ENCODE measurements around the gene MGAT3. TPM values are rescaled to one million over a fixed set of nuclear protein-coding genes. Genes with fewer than 3 reads are reported as not detected.

Gene MGAT3
- total and polyA plus RNA-seq, 10 donors: 1.3 to 14.4 (median 9.1) TPM

DNA sequence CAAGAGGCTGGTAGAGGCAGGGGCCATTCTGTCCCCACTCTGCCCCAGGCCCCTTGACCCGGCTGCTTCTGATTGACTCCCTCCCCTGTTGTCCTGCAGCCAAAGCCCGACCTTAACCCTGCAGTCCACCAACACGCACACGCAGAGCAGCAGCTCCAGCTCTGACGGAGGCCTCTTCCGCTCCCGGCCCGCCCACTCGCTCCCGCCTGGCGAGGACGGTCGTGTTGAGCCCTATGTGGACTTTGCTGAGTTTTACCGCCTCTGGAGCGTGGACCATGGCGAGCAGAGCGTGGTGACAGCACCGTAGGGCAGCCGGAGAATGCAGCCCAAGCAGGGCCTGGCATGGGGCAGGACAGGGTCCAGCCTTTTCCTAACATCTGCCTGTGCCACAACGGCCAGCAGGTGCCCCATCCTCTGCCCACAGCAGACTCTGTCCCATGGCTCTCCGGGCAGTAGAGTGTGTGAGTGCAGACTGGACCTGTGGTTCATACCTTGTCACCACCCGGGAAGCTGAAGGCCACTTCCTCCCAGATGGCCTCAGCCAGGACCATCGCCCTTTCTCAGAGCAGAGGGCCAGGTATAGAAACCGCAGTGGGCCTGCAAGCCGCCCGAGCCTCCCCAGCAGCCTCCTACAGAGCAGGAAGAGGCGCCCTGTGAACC, 26.8 kb upstream of the MGAT3 start:
- TF ChIP-seq POLR2AphosphoS5 (IDR thresholded peaks at IDR 0.05): peak; percentile 56 to 85 (median 72)
- no peak for TF ChIP-seq POLR2A (IDR thresholded peaks at IDR 0.05)
- DNase-seq: peak; percentile 76
- H3K4me1 ChIP-seq: peaks cover 8 to 62% (median 33%) of the 10 kb centered on the region in 6 donors
- no peaks in the 10 kb centered on the region for H3K9me3 ChIP-seq
- no peak overlapping the region for H3K4me3 ChIP-seq
- intact Hi-C loops (cut with DNase I; ENCODE audit: low total_unique reads): no loop called here
- peak overlapping the region; percentile 76 to 91 (median 84) for H3K27ac ChIP-seq
- WGBS, 5 donors: 80 to 92% (median 85%) methylated on average over 17 to 27 of the region's 27 CpGs
- peaks cover 0 to 99% (median 64%) of the 10 kb centered on the region in 6 donors for H3K36me3 ChIP-seq
- H3K27me3 ChIP-seq (replicated peaks in 1 of 7): no peaks in the 10 kb centered on the region

DNA sequence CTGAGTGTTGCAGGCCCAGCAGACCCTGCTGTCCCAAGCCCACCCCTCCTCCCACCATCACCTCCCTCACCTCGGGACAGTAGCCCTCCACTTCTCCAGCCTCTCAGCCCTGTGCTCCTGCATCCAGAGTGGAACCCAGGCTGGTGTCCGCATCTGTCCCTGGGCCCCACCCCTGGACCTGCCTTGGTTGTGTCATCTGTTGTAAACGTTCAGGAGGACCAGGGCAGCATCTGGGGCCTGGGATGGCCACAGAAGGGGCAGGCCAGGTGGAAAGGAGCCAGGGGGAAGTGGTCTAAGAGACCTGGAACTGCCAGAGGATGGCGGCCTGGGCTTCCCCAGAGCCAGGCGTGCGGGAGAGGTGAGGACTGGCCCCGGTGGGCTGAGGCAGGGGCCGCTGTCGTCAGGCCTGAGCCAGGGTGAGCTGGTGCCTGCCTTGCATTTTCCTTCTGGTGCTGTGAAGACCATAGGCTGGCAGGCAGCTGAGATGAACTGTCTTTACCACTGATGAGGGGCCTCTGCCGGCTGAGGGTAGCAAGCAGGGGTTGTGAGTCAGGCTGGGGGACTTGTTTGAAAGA, 26.1 kb upstream of the MGAT3 start:
- DNase-seq: peak; percentile 58
- H3K36me3 ChIP-seq: peaks cover 0 to 93% (median 61%) of the 10 kb centered on the region in 6 donors
- TF ChIP-seq POLR2AphosphoS5 (IDR thresholded peaks at IDR 0.05): no peak
- no peak for TF ChIP-seq POLR2A (IDR thresholded peaks at IDR 0.05)
- TF ChIP-seq, protein P1, sequence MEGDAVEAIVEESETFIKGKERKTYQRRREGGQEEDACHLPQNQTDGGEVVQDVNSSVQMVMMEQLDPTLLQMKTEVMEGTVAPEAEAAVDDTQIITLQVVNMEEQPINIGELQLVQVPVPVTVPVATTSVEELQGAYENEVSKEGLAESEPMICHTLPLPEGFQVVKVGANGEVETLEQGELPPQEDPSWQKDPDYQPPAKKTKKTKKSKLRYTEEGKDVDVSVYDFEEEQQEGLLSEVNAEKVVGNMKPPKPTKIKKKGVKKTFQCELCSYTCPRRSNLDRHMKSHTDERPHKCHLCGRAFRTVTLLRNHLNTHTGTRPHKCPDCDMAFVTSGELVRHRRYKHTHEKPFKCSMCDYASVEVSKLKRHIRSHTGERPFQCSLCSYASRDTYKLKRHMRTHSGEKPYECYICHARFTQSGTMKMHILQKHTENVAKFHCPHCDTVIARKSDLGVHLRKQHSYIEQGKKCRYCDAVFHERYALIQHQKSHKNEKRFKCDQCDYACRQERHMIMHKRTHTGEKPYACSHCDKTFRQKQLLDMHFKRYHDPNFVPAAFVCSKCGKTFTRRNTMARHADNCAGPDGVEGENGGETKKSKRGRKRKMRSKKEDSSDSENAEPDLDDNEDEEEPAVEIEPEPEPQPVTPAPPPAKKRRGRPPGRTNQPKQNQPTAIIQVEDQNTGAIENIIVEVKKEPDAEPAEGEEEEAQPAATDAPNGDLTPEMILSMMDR (IDR thresholded peaks at IDR 0.05 in 8 of 11, conservative IDR thresholded peaks at IDR 0.05 in 3 of 11): no peak
- H3K4me1 ChIP-seq: peaks cover 8 to 62% (median 33%) of the 10 kb centered on the region in 6 donors
- H3K4me3 ChIP-seq: no peak overlapping the region
- H3K27me3 ChIP-seq (replicated peaks in 1 of 7): no peaks in the 10 kb centered on the region
- intact Hi-C loops (cut with DNase I; ENCODE audit: low total_unique reads): no loop called here
- H3K27ac ChIP-seq: peak overlapping the region; percentile 76 to 91 (median 84)
- WGBS, 5 donors: 71 to 84% (median 80%) methylated on average over 10 of the region's 10 CpGs
- no peaks in the 10 kb centered on the region for H3K9me3 ChIP-seq

DNA sequence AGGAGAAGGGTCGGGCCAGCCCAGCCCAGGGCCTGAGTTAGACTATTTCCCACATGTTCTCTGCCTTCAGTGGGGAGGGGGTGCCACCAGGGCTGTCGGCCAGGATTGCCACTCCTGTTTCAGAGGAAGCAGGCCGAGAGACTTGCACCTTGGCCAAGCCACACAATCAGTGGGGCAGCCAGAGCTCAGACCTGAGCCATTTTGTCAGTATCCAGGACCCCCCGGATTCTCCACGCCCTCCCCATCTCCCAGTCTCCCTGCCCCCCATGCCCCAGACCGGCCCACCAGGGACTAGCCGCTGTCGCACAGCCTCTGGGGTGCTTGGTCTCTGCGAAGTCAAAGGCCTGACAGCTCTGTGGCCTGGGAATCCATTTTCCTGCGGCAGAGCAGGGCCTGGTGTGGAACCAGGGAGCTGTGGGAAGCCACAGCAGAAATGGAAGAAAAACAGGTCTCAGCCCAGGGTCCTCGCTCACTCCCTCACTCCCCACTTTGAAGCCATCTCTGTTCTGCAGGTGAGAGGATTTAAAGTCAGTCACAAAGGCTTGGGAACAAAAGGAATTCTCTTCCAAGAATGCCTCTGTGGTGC, 25.5 kb upstream of the MGAT3 start:
- Histone ChIP-seq H3K4me3 (no peak overlapping the region), H3K27me3 (replicated peaks in 1 of 7) (no peaks in the 10 kb centered on the region), H3K36me3 (peaks cover 0 to 86% (median 58%) of the 10 kb centered on the region in 6 donors), H3K27ac (peak overlapping the region; percentile 76 to 91 (median 84)), H3K4me1 (peaks cover 8 to 63% (median 33%) of the 10 kb centered on the region in 6 donors), H3K9me3 (no peaks in the 10 kb centered on the region)
- intact Hi-C loops (cut with DNase I; ENCODE audit: low total_unique reads): no loop called here
- peak; percentile 40 for DNase-seq
- WGBS, 5 donors: 73 to 84% (median 79%) methylated on average over 9 to 11 of the region's 11 CpGs
- TF ChIP-seq POLR2AphosphoS5 (IDR thresholded peaks at IDR 0.05): no peak
- TF ChIP-seq, protein P1 (IDR thresholded peaks at IDR 0.05 in 8 of 11, conservative IDR thresholded peaks at IDR 0.05 in 3 of 11): no peak

DNA sequence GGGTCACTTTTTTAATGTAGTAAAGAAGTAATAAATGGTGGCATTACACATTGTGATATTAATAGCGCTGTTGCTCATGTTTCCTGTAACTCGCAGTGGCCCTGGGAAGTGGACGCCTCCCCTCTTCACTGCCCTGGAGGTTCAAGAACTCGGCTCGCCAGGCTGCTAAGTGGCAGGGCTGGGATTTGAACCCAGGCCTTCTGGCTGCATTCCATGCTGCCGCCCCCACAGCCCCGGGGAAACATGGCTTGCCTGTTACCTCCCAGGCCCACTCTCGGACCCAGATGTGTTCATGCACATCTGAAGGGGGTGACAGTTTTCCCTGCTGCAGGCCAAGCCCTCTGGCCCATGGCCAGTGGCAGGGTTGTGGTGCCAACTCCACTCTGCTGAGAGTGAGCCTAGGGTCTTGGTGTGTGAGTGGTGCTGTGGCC, 25.0 kb upstream of the MGAT3 start:
- WGBS, 5 donors: 46 to 71% (median 69%) methylated on average over 7 to 8 of the region's 8 CpGs
- DNase-seq: peak; percentile 71
- peaks cover 8 to 68% (median 36%) of the 10 kb centered on the region in 6 donors for H3K4me1 ChIP-seq
- H3K9me3 ChIP-seq: no peaks in the 10 kb centered on the region
- intact Hi-C loops (cut with DNase I; ENCODE audit: low total_unique reads): no loop called here
- H3K27ac ChIP-seq: peak overlapping the region; percentile 76 to 91 (median 84)
- no peak for TF ChIP-seq POLR2A (IDR thresholded peaks at IDR 0.05)
- peak; percentile 56 to 72 (median 64) for TF ChIP-seq POLR2AphosphoS5 (IDR thresholded peaks at IDR 0.05)
- TF ChIP-seq, protein P1 (IDR thresholded peaks at IDR 0.05 in 8 of 11, conservative IDR thresholded peaks at IDR 0.05 in 3 of 11): no peak
- no peaks in the 10 kb centered on the region for H3K27me3 ChIP-seq (replicated peaks in 1 of 7)
- no peak overlapping the region for H3K4me3 ChIP-seq
- peaks cover 0 to 81% (median 53%) of the 10 kb centered on the region in 6 donors for H3K36me3 ChIP-seq

All from spleen (tissue), 11 donors.